ENCODE results near the gene STX8. TPM values are rescaled to one million over a fixed set of nuclear protein-coding genes. Genes with fewer than 3 reads are reported as not detected.

Gene STX8
- total RNA-seq, 1 donor from 2014 or later = 31.2 TPM

DNA sequence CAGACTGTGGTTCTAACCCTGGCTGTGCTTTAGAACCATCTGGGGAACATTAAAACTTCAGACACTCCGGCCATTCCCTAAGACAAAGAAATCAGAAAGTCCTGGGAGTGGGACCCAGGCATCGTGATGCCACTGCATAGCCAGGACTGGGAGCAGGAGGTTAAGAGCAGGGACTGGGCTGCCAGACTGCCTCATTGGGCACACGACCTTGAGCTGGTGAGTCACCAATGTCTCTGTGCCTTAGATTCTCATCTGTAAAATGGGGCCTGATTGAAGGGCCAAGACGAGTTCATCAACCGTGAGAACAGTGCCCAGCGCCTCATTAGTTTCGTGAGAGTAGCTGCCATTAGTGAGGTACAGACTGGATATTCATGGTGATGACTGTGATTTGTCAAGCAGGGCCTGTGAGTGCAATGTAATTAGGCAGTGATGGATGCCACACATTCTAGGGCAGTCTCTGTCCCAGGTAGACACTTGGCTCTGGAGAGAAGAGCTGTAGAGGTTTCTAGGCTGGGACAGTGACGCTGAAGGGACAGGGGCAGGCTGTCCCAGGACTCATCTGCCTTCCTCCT is 357.5 kb downstream of the STX8 start:
- H3K27ac ChIP-seq = peak overlapping the region; percentile 90
- intact Hi-C loops (cut with DNase I) = no loop called here
- TF ChIP-seq, protein P1, sequence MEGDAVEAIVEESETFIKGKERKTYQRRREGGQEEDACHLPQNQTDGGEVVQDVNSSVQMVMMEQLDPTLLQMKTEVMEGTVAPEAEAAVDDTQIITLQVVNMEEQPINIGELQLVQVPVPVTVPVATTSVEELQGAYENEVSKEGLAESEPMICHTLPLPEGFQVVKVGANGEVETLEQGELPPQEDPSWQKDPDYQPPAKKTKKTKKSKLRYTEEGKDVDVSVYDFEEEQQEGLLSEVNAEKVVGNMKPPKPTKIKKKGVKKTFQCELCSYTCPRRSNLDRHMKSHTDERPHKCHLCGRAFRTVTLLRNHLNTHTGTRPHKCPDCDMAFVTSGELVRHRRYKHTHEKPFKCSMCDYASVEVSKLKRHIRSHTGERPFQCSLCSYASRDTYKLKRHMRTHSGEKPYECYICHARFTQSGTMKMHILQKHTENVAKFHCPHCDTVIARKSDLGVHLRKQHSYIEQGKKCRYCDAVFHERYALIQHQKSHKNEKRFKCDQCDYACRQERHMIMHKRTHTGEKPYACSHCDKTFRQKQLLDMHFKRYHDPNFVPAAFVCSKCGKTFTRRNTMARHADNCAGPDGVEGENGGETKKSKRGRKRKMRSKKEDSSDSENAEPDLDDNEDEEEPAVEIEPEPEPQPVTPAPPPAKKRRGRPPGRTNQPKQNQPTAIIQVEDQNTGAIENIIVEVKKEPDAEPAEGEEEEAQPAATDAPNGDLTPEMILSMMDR (IDR thresholded peaks at IDR 0.05) = no peak
- no peak for TF ChIP-seq POLR2AphosphoS5 (IDR thresholded peaks at IDR 0.05; ENCODE audit: insufficient read depth in 1 of 2, low read depth in 1 of 2)
- TF ChIP-seq POLR2A (IDR thresholded peaks at IDR 0.05) = no peak

DNA sequence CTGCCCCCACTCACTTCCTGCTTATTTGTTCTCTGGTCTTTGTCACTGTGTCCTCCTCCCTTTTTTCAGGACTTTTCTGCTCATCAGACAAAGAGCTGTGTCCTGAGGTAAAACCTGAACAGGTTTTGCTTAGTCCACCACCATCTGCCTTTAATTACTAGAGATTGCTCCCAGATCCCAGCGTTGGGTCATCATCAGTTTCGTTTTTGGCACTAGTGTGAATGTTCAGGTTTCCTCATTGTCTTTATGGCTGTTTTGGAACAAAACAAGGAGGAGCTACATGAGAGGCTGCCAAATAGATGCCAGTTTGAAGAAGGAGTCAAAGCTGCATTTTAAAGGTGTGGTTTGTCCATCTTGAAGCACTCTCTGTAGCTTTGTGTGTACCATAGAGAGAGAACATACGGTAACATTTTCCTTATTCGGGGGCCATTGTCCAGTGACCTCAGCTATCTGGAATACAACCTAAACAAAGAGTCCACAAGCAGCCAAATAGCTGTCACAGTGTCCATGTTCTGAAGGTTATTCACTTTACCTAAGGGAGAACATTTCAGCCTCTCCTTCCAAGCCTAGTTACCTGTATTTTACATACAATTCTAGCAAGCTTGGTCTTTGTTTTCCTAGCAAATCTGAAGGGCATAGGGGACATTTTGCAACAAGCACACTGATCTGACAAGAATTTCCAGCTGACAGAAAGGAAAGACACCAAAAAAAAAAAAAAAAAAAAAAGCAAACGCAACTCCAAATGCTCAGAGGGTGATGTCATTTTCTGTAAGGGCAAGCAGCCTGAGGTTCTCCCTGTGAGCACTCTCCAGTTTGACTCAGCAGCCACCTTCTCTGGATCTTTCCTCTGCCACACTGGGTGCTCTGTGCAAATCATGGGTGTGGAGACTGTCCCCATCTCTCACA is 358.2 kb downstream of the STX8 start:
- DNase-seq (ENCODE audit: extremely low spot score in 2 of 2) = no peak
- no peaks in the 10 kb centered on the region for H3K36me3 ChIP-seq
- H3K4me3 ChIP-seq = no peak overlapping the region
- peak overlapping the region; percentile 90 for H3K27ac ChIP-seq
- TF ChIP-seq POLR2AphosphoS5 (IDR thresholded peaks at IDR 0.05; ENCODE audit: insufficient read depth in 1 of 2, low read depth in 1 of 2) = peak in 1 of 2 donors; percentile 62
- TF ChIP-seq, protein P1 (IDR thresholded peaks at IDR 0.05) = no peak
- no peaks in the 10 kb centered on the region for H3K27me3 ChIP-seq
- intact Hi-C loops (cut with DNase I) = no loop called here
- H3K4me1 ChIP-seq = peaks cover 17% of the 10 kb centered on the region
- peaks cover 8% of the 10 kb centered on the region for H3K9me3 ChIP-seq

More for the DNA sequence above, 357.5 kb downstream of the STX8 start:
- Histone ChIP-seq H3K36me3 (no peaks in the 10 kb centered on the region), H3K4me1 (peaks cover 17% of the 10 kb centered on the region), H3K4me3 (no peak overlapping the region), H3K27me3 (no peaks in the 10 kb centered on the region), H3K9me3 (peaks cover 8% of the 10 kb centered on the region)
- DNase-seq (ENCODE audit: extremely low spot score in 2 of 2) = no peak

DNA sequence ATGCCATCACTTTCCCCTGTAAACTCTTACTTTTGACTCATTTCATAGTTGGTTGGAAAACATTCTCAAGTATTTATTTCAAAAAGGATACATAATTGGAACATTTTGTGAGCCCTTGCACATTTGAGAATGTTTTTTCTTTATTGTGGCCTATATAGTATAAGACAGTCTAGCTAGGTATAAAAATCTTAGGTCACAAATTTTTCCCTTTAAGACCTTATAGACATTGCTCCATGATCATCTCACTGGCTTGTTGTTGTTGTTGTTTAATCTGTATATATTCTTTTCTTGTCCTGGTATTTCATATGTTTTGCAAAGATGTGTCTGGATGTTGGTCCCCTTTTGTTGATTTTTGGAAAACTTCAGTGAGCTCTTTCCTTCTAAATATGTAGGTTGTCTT is 360.2 kb downstream of the STX8 start:
- no peaks in the 10 kb centered on the region for H3K27me3 ChIP-seq
- no peak overlapping the region for H3K27ac ChIP-seq
- no peak for TF ChIP-seq POLR2AphosphoS5 (IDR thresholded peaks at IDR 0.05; ENCODE audit: insufficient read depth in 1 of 2, low read depth in 1 of 2)
- TF ChIP-seq, protein P1 (IDR thresholded peaks at IDR 0.05) = no peak
- TF ChIP-seq POLR2A (IDR thresholded peaks at IDR 0.05) = no peak
- DNase-seq (ENCODE audit: extremely low spot score in 2 of 2) = no peak
- H3K4me3 ChIP-seq = no peak overlapping the region
- intact Hi-C loops (cut with DNase I) = no loop called here
- H3K4me1 ChIP-seq = peaks cover 17% of the 10 kb centered on the region
- H3K9me3 ChIP-seq = peaks cover 8% of the 10 kb centered on the region
- H3K36me3 ChIP-seq = no peaks in the 10 kb centered on the region

DNA sequence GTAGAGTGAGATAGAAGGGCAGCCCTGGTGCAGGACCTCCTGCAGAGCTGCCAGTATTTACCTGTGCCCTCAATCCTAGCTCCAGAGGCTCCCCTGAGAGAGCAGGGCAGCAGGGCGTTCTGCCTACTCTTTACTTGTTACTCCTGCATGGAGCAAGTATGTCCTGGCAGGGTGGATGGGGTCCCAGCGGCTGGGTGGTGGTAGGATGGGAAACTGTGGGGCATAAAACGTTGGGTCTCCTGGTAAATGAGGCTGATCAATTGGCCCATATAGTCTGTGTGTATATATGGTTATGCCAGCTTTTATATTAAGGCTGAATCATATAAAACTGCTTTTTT is 362.3 kb downstream of the STX8 start:
- H3K27ac ChIP-seq = no peak overlapping the region

More for the DNA sequence above, 362.3 kb downstream of the STX8 start:
- Histone ChIP-seq H3K27me3 (no peaks in the 10 kb centered on the region), H3K36me3 (no peaks in the 10 kb centered on the region), H3K4me3 (no peak overlapping the region), H3K9me3 (peaks cover 8% of the 10 kb centered on the region), H3K4me1 (peaks cover 14% of the 10 kb centered on the region)
- no peak for DNase-seq (ENCODE audit: extremely low spot score in 2 of 2)
- intact Hi-C loops (cut with DNase I) = no loop called here
- TF ChIP-seq, protein P1 (IDR thresholded peaks at IDR 0.05) = no peak
- TF ChIP-seq POLR2AphosphoS5 (IDR thresholded peaks at IDR 0.05; ENCODE audit: insufficient read depth in 1 of 2, low read depth in 1 of 2) (no peak), POLR2A (IDR thresholded peaks at IDR 0.05) (no peak)

Data from vagina (tissue), 2 donors.